HEK293 (cell line): ENCODE data around the gene PLEKHO2.

Experiments
- FEZF1 ChIP-seq: fragments of 450-650 bp; formaldehyde crosslinking; IDR thresholded peaks from 2 replicates; pipeline ENCODE4 v1.5.1; 2016; ENCODE audit warnings: missing biosample characterization, missing genetic modification characterization
- KLF16 ChIP-seq: fragments of 450-650 bp; formaldehyde crosslinking; IDR thresholded peaks from 2 replicates; pipeline ENCODE4 v1.5.1; 2017; ENCODE audit warnings: missing biosample characterization, missing genetic modification characterization
- PATZ1 ChIP-seq: fragments of 450-650 bp; formaldehyde crosslinking; IDR thresholded peaks from 2 replicates; pipeline ENCODE4 v1.5.1; 2016; ENCODE audit warnings: missing biosample characterization, missing genetic modification characterization
- PRDM6 ChIP-seq: fragments of 450-650 bp; formaldehyde crosslinking; IDR thresholded peaks from 2 replicates; pipeline ENCODE4 v1.5.1; 2017; ENCODE audit warnings: missing biosample characterization, missing genetic modification characterization
- REPIN1 ChIP-seq: fragments of 450-650 bp; formaldehyde crosslinking; IDR thresholded peaks from 2 replicates; pipeline ENCODE4 v1.5.1; 2017; ENCODE audit warnings: missing biosample characterization, missing genetic modification characterization, low read depth
- SCRT2 ChIP-seq: fragments of 450-650 bp; formaldehyde crosslinking; IDR thresholded peaks from 2 replicates; pipeline ENCODE4 v1.5.1; 2016; ENCODE audit warnings: missing biosample characterization, missing genetic modification characterization
- SP3 ChIP-seq: fragments of 450-650 bp; formaldehyde crosslinking; IDR thresholded peaks from 2 replicates; pipeline ENCODE4 v1.5.1; 2016; ENCODE audit warnings: missing biosample characterization, missing genetic modification characterization
- YY1 ChIP-seq: fragments of 450-650 bp; formaldehyde crosslinking; IDR thresholded peaks from 2 replicates; pipeline ENCODE4 v1.5.1; 2018; ENCODE audit warnings: missing biosample characterization, missing genetic modification characterization
- ZFP37 ChIP-seq: fragments of 450-650 bp; formaldehyde crosslinking; IDR thresholded peaks from 2 replicates; pipeline ENCODE4 v1.5.1; 2016; ENCODE audit warnings: missing biosample characterization, missing genetic modification characterization
- ZNF157 ChIP-seq: fragments of 450-650 bp; formaldehyde crosslinking; IDR thresholded peaks from 2 replicates; pipeline ENCODE4 v1.5.1; 2016; ENCODE audit warnings: missing biosample characterization, missing genetic modification characterization
- ZNF175 ChIP-seq: fragments of 450-650 bp; formaldehyde crosslinking; IDR thresholded peaks from 2 replicates; pipeline ENCODE4 v1.5.1; 2016; ENCODE audit warnings: missing biosample characterization, missing genetic modification characterization
- ZNF211 ChIP-seq: fragments of 450-650 bp; formaldehyde crosslinking; IDR thresholded peaks from 2 replicates; pipeline ENCODE4 v1.5.1; 2016; ENCODE audit warnings: low read depth, missing biosample characterization, missing genetic modification characterization
- ZNF23 ChIP-seq: fragments of 450-650 bp; formaldehyde crosslinking; IDR thresholded peaks from 2 replicates; pipeline ENCODE4 v1.5.1; 2016; ENCODE audit warnings: missing biosample characterization, missing genetic modification characterization, borderline replicate concordance
- ZNF239 ChIP-seq: fragments of 450-650 bp; formaldehyde crosslinking; IDR thresholded peaks from 2 replicates; pipeline ENCODE4 v1.5.1; 2016; ENCODE audit warnings: missing biosample characterization, missing genetic modification characterization
- ZNF311 ChIP-seq: fragments of 450-650 bp; formaldehyde crosslinking; IDR thresholded peaks from 2 replicates; pipeline ENCODE4 v1.5.1; 2017; ENCODE audit warnings: missing biosample characterization, missing genetic modification characterization, borderline replicate concordance
- ZNF362 ChIP-seq: fragments of 450-650 bp; formaldehyde crosslinking; IDR thresholded peaks from 2 replicates; pipeline ENCODE4 v1.5.1; 2016; ENCODE audit warnings: missing biosample characterization, missing genetic modification characterization
- ZNF416 ChIP-seq: fragments of 450-650 bp; formaldehyde crosslinking; IDR thresholded peaks from 2 replicates; pipeline ENCODE4 v1.5.1; 2016; ENCODE audit warnings: missing biosample characterization, missing genetic modification characterization
- ZNF514 ChIP-seq: fragments of 450-650 bp; formaldehyde crosslinking; IDR thresholded peaks from 2 replicates; pipeline ENCODE4 v1.5.1; 2016; ENCODE audit warnings: missing biosample characterization, missing genetic modification characterization
- ZNF610 ChIP-seq: fragments of 450-650 bp; formaldehyde crosslinking; IDR thresholded peaks from 2 replicates; pipeline ENCODE4 v1.5.1; 2016; ENCODE audit warnings: missing biosample characterization, missing genetic modification characterization, borderline replicate concordance
- ZNF777 ChIP-seq: fragments of 450-650 bp; formaldehyde crosslinking; IDR thresholded peaks from 2 replicates; pipeline ENCODE4 v1.5.1; 2017; ENCODE audit warnings: missing biosample characterization, missing genetic modification characterization, borderline replicate concordance
- TF ChIP-seq, protein P1 (sequence below): fragments of 450-650 bp; formaldehyde crosslinking; IDR thresholded peaks from 2 replicates; pipeline ENCODE4 v1.5.1; 2016; ENCODE audit warnings: missing biosample characterization, missing genetic modification characterization
- TF ChIP-seq, protein P2 (sequence below): fragments of 450-650 bp; formaldehyde crosslinking; IDR thresholded peaks from 2 replicates; pipeline ENCODE4 v1.5.1; 2016; ENCODE audit warnings: missing biosample characterization, missing genetic modification characterization
- TF ChIP-seq, protein P3 (sequence below): fragments of 450-650 bp; formaldehyde crosslinking; IDR thresholded peaks from 2 replicates; pipeline ENCODE4 v1.5.1; 2016; ENCODE audit warnings: missing biosample characterization, missing genetic modification characterization
- TF ChIP-seq, protein P4 (sequence below): fragments of 450-650 bp; formaldehyde crosslinking; IDR thresholded peaks from 2 replicates; pipeline ENCODE4 v1.5.1; 2016; ENCODE audit warnings: missing biosample characterization, missing genetic modification characterization

PLEKHO2 gene

GRCh38 chr15:64841344-64842095, at the start of gene PLEKHO2 (continued):
- TF ChIP-seq, protein P1, sequence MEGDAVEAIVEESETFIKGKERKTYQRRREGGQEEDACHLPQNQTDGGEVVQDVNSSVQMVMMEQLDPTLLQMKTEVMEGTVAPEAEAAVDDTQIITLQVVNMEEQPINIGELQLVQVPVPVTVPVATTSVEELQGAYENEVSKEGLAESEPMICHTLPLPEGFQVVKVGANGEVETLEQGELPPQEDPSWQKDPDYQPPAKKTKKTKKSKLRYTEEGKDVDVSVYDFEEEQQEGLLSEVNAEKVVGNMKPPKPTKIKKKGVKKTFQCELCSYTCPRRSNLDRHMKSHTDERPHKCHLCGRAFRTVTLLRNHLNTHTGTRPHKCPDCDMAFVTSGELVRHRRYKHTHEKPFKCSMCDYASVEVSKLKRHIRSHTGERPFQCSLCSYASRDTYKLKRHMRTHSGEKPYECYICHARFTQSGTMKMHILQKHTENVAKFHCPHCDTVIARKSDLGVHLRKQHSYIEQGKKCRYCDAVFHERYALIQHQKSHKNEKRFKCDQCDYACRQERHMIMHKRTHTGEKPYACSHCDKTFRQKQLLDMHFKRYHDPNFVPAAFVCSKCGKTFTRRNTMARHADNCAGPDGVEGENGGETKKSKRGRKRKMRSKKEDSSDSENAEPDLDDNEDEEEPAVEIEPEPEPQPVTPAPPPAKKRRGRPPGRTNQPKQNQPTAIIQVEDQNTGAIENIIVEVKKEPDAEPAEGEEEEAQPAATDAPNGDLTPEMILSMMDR: 0 out of 2 replicates have a peak, but pooled peaks have one; percentile 55
- no peak for TF ChIP-seq FEZF1
- TF ChIP-seq ZFP37 (tag by site-specific recombination): no peak
- TF ChIP-seq PRDM6: no peak
- no peak for TF ChIP-seq ZNF311 (tag by site-specific recombination)
- no peak for TF ChIP-seq ZNF777 (tag by site-specific recombination)
- TF ChIP-seq REPIN1 (tag by site-specific recombination): no peak
- TF ChIP-seq, protein P2, sequence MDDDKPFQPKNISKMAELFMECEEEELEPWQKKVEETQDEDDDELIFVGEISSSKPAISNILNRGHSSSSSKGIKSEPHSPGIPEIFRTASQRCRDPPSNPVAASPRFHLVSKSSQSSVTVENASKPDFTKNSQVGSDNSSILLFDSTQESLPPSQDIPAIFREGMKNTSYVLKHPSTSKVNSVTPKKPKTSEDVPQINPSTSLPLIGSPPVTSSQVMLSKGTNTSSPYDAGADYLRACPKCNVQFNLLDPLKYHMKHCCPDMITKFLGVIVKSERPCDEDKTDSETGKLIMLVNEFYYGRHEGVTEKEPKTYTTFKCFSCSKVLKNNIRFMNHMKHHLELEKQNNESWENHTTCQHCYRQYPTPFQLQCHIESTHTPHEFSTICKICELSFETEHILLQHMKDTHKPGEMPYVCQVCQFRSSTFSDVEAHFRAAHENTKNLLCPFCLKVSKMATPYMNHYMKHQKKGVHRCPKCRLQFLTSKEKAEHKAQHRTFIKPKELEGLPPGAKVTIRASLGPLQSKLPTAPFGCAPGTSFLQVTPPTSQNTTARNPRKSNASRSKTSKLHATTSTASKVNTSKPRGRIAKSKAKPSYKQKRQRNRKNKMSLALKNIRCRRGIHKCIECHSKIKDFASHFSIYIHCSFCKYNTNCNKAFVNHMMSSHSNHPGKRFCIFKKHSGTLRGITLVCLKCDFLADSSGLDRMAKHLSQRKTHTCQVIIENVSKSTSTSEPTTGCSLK (tag by site-specific recombination): no peak
- peak; percentile 15; the same call in 1 of the 2 replicates for TF ChIP-seq KLF16 (tag by site-specific recombination)
- no peak for TF ChIP-seq ZNF23
- no peak for TF ChIP-seq ZNF175
- TF ChIP-seq ZNF211 (tag by site-specific recombination): no peak
- TF ChIP-seq SP3 (tag by site-specific recombination): peak; percentile 86
- 0 out of 2 replicates have a peak, but pooled peaks have one; percentile 40 for TF ChIP-seq ZNF610 (tag by site-specific recombination)
- no peak for TF ChIP-seq YY1 (tag by site-specific recombination)
- TF ChIP-seq, protein P3, sequence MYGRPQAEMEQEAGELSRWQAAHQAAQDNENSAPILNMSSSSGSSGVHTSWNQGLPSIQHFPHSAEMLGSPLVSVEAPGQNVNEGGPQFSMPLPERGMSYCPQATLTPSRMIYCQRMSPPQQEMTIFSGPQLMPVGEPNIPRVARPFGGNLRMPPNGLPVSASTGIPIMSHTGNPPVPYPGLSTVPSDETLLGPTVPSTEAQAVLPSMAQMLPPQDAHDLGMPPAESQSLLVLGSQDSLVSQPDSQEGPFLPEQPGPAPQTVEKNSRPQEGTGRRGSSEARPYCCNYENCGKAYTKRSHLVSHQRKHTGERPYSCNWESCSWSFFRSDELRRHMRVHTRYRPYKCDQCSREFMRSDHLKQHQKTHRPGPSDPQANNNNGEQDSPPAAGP (tag by site-specific recombination): 0 out of 2 replicates have a peak, but pooled peaks have one; percentile 17
- TF ChIP-seq, protein P4, sequence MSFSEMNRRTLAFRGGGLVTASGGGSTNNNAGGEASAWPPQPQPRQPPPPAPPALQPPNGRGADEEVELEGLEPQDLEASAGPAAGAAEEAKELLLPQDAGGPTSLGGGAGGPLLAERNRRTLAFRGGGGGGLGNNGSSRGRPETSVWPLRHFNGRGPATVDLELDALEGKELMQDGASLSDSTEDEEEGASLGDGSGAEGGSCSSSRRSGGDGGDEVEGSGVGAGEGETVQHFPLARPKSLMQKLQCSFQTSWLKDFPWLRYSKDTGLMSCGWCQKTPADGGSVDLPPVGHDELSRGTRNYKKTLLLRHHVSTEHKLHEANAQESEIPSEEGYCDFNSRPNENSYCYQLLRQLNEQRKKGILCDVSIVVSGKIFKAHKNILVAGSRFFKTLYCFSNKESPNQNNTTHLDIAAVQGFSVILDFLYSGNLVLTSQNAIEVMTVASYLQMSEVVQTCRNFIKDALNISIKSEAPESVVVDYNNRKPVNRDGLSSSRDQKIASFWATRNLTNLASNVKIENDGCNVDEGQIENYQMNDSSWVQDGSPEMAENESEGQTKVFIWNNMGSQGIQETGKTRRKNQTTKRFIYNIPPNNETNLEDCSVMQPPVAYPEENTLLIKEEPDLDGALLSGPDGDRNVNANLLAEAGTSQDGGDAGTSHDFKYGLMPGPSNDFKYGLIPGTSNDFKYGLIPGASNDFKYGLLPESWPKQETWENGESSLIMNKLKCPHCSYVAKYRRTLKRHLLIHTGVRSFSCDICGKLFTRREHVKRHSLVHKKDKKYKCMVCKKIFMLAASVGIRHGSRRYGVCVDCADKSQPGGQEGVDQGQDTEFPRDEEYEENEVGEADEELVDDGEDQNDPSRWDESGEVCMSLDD: no peak
- peak; percentile 92 for TF ChIP-seq PATZ1 (tag by site-specific recombination)
- TF ChIP-seq SCRT2 (tag by site-specific recombination): no peak
- TF ChIP-seq ZNF239: no peak
- TF ChIP-seq ZNF416 (tag by site-specific recombination): no peak
- TF ChIP-seq ZNF362 (tag by site-specific recombination): no peak
- TF ChIP-seq ZNF514 (tag by site-specific recombination): no peak
- no peak for TF ChIP-seq ZNF157 (tag by site-specific recombination)
